ENCODE measurements around the gene TRIM22.
"Not testable (repeated sequence)": the region's sequence is repeated elsewhere in the genome, so short reads cannot be mapped to it uniquely, and the experiment has no call there.

The TRIM22 gene

GRCh38 chr11:5713695-5714094 is 24.1 kb downstream of the TRIM22 start:
- TF ChIP-seq CTCF (IDR thresholded peaks at IDR 0.05): no peak
- intact Hi-C loops (cut with DNase I; ENCODE audit: low total_unique reads): no loop called here
- DNase-seq: no peak

GRCh38 chr11:5716518-5716917 is 26.9 kb downstream of the TRIM22 start:
- H3K9me3 ChIP-seq; H3K27ac ChIP-seq; DNase-seq; H3K4me3 ChIP-seq; H3K4me1 ChIP-seq; H3K27me3 ChIP-seq; H3K36me3 ChIP-seq; intact Hi-C loops (cut with DNase I; ENCODE audit: low total_unique reads): not testable (repeated sequence)

More at GRCh38 chr11:5713695-5714094, 24.1 kb downstream of the TRIM22 start:
- Histone ChIP-seq H3K27me3 (no peaks in the 10 kb centered on the region), H3K4me1 (no peaks in the 10 kb centered on the region), H3K36me3 (peaks cover 5 to 12% (median 6%) of the 10 kb centered on the region in 3 donors), H3K9me3 (no peaks in the 10 kb centered on the region), H3K4me3 (no peak overlapping the region), H3K27ac (no peak overlapping the region)

GRCh38 chr11:5719703-5720495 is 30.3 kb downstream of the TRIM22 start:
- intact Hi-C loops (cut with DNase I; ENCODE audit: low total_unique reads): no loop called here
- Histone ChIP-seq H3K36me3 (no peaks in the 10 kb centered on the region), H3K9me3 (no peaks in the 10 kb centered on the region), H3K4me3 (no peak overlapping the region), H3K27ac (no peak overlapping the region), H3K4me1 (no peaks in the 10 kb centered on the region), H3K27me3 (no peaks in the 10 kb centered on the region)
- no peak for TF ChIP-seq CTCF (IDR thresholded peaks at IDR 0.05)
- no peak for DNase-seq

GRCh38 chr11:5722622-5723021 is 33.0 kb downstream of the TRIM22 start:
- intact Hi-C loops (cut with DNase I; ENCODE audit: low total_unique reads): no loop called here
- DNase-seq: no peak
- Histone ChIP-seq H3K4me1 (no peaks in the 10 kb centered on the region), H3K27ac (no peak overlapping the region), H3K27me3 (no peaks in the 10 kb centered on the region), H3K4me3 (no peak overlapping the region), H3K36me3 (no peaks in the 10 kb centered on the region), H3K9me3 (no peaks in the 10 kb centered on the region)
- TF ChIP-seq CTCF (IDR thresholded peaks at IDR 0.05): no peak

GRCh38 chr11:5726351-5726750 is 36.8 kb downstream of the TRIM22 start:
- Histone ChIP-seq H3K27ac (no peak overlapping the region), H3K4me1 (no peaks in the 10 kb centered on the region), H3K4me3 (no peak overlapping the region), H3K27me3 (no peaks in the 10 kb centered on the region), H3K36me3 (no peaks in the 10 kb centered on the region), H3K9me3 (no peaks in the 10 kb centered on the region)
- intact Hi-C loops (cut with DNase I; ENCODE audit: low total_unique reads): no loop called here
- TF ChIP-seq CTCF (IDR thresholded peaks at IDR 0.05): no peak
- DNase-seq: no peak

GRCh38 chr11:5727691-5728090 is 38.1 kb downstream of the TRIM22 start:
- intact Hi-C loops (cut with DNase I; ENCODE audit: low total_unique reads): no loop called here
- Histone ChIP-seq H3K27ac (no peak overlapping the region), H3K27me3 (no peaks in the 10 kb centered on the region), H3K36me3 (no peaks in the 10 kb centered on the region), H3K4me3 (no peak overlapping the region), H3K9me3 (no peaks in the 10 kb centered on the region), H3K4me1 (no peaks in the 10 kb centered on the region)
- DNase-seq: no peak
- no peak for TF ChIP-seq CTCF (IDR thresholded peaks at IDR 0.05)
